Measurements from ENCODE around the gene AKNA.

Gene AKNA

GRCh38 chr9:114355821-114356220, 32.0 kb downstream of the AKNA start:
- no peak for DNase-seq

- no peak for DNase-seq
Observed at GRCh38 chr9:114351932-114352331, 35.9 kb downstream of the AKNA start.

GRCh38 chr9:114350636-114351401, 37.0 kb downstream of the AKNA start:
- no peak for DNase-seq

GRCh38 chr9:114349713-114350480, 37.9 kb downstream of the AKNA start:
- no peak for DNase-seq

GRCh38 chr9:114348906-114349482, 38.8 kb downstream of the AKNA start:
- peak; percentile 98 for DNase-seq

DNA sequence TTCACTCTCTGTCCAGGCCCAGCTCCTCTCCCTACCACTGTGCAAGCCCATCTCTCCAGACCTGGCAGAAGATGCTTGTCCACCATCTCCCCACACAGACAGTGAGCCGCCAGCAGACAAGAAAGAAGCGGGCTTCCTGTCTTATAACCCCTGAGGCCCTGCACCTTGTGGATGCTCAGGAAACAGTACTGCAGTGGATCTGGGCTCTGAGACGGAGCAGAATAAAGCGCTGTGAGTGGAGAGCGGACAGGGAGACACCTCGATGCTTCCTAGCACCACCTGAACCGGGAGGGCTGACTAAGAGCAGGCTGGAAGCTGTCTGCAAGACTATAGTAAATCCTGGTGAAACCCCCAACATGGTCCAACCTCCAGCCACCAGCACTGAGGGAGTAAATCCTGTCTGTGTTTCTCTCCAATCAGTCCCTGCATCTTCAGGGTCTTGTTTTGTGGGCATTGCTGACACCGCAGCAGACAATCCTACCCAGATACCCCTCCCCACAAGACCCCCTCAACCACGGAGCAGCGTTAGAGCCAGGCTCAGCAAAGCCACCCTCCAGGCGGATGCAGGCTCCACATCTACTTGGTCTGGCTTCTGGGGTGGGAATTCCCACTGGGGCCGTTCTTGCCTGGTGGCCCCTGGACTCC, 39.4 kb downstream of the AKNA start:
- DNase-seq, result no peak

DNA sequence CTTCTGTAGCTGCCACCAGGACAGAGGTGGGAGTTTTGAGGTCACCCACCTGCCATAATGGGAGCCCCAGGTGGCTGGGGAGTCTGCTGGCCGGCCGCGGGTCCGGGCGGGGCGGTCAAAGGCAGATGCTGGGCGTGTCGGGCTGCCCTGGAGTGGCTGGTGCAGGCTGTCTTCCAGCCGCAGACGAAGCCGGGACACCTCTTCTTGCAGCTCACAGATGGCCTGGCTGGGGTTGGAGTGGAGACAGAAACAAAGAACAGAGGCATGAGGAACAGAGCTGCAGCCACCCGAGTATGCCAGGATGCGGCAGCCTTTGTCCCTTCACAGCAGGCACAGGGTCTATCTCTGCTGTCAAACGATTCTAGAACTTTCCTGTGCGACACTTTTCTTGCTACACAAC, 40.1 kb downstream of the AKNA start:
- DNase-seq, result no peak

DNA sequence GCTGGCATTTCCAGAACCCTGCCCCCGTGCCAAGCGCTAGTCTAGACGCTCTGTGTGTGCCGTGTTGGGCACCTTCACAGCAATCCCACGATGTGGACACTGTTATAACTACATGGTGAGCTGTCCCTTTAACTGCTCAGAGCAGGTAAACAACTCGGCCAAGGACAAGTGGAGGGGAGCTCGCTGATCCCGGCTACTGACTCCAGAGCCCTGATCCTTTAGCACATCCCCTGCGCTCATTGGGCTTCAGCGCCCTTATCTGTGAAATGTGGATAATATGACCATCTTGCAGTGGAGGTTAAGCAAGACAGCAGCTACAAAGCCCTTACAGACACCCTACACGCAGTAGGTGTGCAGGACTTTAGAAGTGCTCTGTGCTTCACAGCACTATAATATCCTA, 41.6 kb downstream of the AKNA start:
- DNase-seq, result no peak

DNA sequence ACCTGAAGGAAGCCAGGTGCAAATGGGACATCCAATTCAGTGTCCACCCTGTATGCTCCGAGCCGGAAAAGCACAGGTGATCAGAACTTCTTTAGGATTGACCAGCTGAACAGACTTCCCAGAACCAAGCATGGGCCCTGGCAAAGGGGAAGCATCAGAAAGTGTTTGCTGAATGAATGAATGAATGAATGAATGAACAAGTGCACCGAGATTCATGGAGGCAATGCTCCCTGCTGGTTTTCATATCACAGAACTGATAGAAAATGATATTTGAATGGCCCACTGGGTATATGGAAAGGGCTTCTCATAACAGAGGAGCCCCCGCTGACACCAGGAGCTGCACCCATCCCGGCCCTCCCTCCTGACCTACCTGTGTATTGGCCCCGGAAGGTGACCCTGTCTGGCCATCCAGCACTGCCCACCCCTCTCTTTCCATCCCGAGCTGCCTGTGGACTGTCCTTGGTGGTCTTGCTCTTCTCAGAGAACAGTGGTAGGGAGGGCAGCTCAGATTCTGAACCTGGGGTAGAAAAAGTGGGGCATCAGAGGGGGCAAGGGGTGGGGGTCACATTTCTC, 42.2 kb downstream of the AKNA start:
- no peak for DNase-seq

- DNase-seq, result no peak
Observed at GRCh38 chr9:114344692-114345091, 43.1 kb downstream of the AKNA start.

GRCh38 chr9:114344188-114344566, 43.6 kb downstream of the AKNA start:
- no peak for DNase-seq

DNA sequence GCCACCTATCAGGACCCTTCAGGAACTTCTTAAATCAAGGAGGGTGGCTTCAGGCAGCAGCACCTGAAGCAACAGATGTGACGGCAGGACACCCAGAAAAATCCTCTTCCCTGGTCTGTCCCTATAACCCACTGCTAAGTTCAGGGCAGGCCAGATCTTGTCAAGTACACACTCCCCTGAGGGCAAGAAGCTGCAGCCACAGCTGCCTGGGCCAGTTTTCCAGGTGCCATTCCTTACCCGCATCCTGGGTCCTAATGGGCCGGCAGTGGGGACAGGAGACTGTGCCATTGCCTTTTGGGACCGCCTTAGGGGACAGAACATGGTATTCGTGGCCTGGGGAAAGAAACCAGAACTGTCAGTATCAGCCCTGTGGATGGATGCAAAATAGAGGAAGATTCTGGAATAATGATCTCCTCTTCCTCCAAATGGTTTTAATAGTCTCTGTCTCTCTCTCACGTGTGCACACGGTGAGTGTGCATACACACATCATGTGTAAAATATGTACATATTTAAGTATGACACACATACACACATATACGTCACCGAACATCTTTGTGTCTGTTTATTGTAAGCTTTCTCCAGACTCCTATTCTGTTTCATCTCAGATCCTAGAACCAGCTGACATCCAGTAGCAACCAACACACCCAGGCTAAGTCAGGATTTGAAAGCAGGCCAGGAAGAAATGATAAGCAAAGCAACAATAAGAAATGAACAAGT, 44.2 kb downstream of the AKNA start:
- no peak for DNase-seq

GRCh38 chr9:114342755-114343440, 44.9 kb downstream of the AKNA start:
- no peak for DNase-seq

DNA sequence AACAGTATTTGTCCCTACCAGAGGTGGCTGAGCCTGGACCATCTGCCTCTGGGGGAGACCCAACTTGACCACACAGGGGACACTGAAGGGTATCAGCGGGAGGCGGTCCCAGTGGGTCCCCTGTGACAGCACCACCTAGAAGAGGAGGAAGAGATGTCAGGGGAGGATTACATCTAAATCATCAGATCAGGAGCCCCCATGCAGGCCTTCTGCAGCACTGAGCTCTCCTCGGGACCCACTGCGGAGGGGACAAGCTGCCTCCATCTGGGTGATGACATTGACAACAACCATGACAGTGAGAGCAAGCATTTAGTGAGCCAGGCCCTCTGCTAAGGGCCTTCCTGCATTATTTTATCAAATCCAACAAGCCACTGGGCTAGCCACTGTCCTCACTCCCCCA, 45.8 kb downstream of the AKNA start:
- DNase-seq, result no peak

GRCh38 chr9:114341152-114341830, 46.5 kb downstream of the AKNA start:
- DNase-seq, result no peak

- DNase-seq, result peak; percentile 75
Observed at GRCh38 chr9:114339130-114339908, 48.5 kb downstream of the AKNA start.

- DNase-seq, result no peak
Observed at GRCh38 chr9:114338187-114338586, 49.6 kb downstream of the AKNA start.

GRCh38 chr9:114336699-114337395, 50.9 kb downstream of the AKNA start:
- no peak for DNase-seq

- DNase-seq, result no peak
Observed at GRCh38 chr9:114336157-114336556, 51.6 kb downstream of the AKNA start.

- no peak for DNase-seq
Observed at GRCh38 chr9:114335745-114336144, 52.0 kb downstream of the AKNA start.
